ENCODE measurements around the gene PRKG1. TPM values are rescaled to one million over a fixed set of nuclear protein-coding genes. Genes with fewer than 3 reads are reported as not detected.
"Not testable (repeated sequence)": the region's sequence is repeated elsewhere in the genome, so short reads cannot be mapped to it uniquely, and the experiment has no call there.

Gene PRKG1
- polyA plus RNA-seq, 1 donor from 2014 or later = 0.36 TPM

GRCh38 chr10:51658000-51658399 lies 583.7 kb downstream of the PRKG1 start:
- H3K4me3 Mint-ChIP-seq = no peak overlapping the region
- no peaks in the 10 kb centered on the region for H3K4me1 Mint-ChIP-seq
- peaks cover 9% of the 10 kb centered on the region for H3K27me3 Mint-ChIP-seq
- H3K9me3 Mint-ChIP-seq = no peaks in the 10 kb centered on the region
- no peak overlapping the region for H3K27ac Mint-ChIP-seq
- H3K36me3 Mint-ChIP-seq = no peaks in the 10 kb centered on the region

GRCh38 chr10:51659344-51659743 lies 585.1 kb downstream of the PRKG1 start:
- Mint-ChIP-seq H3K4me3 (no peak overlapping the region), H3K27me3 (peaks cover 6% of the 10 kb centered on the region), H3K27ac (no peak overlapping the region), H3K4me1 (no peaks in the 10 kb centered on the region), H3K9me3 (no peaks in the 10 kb centered on the region), H3K36me3 (no peaks in the 10 kb centered on the region)

- Mint-ChIP-seq H3K4me1 (no peaks in the 10 kb centered on the region), H3K36me3 (no peaks in the 10 kb centered on the region), H3K27ac (no peak overlapping the region), H3K27me3 (peaks cover 1% of the 10 kb centered on the region), H3K4me3 (no peak overlapping the region), H3K9me3 (no peaks in the 10 kb centered on the region)
These were observed 588.8 kb downstream of the PRKG1 start for GRCh38 chr10:51663086-51663485.

- Mint-ChIP-seq H3K27ac (no peak overlapping the region), H3K36me3 (no peaks in the 10 kb centered on the region), H3K4me1 (no peaks in the 10 kb centered on the region), H3K4me3 (no peak overlapping the region), H3K9me3 (no peaks in the 10 kb centered on the region), H3K27me3 (no peaks in the 10 kb centered on the region)
These were observed 592.2 kb downstream of the PRKG1 start for GRCh38 chr10:51666456-51666855.

- Mint-ChIP-seq H3K27me3 (no peaks in the 10 kb centered on the region), H3K36me3 (no peaks in the 10 kb centered on the region), H3K27ac (no peak overlapping the region), H3K4me3 (no peak overlapping the region), H3K9me3 (peaks cover 0 to 3% (median 0%) of the 10 kb centered on the region in 3 donors), H3K4me1 (no peaks in the 10 kb centered on the region)
These were observed 593.5 kb downstream of the PRKG1 start for GRCh38 chr10:51667678-51668335.

- peaks cover 0 to 3% (median 0%) of the 10 kb centered on the region in 3 donors for H3K9me3 Mint-ChIP-seq
- no peak overlapping the region for H3K27ac Mint-ChIP-seq
- H3K27me3 Mint-ChIP-seq = no peaks in the 10 kb centered on the region
- no peaks in the 10 kb centered on the region for H3K36me3 Mint-ChIP-seq
- no peaks in the 10 kb centered on the region for H3K4me1 Mint-ChIP-seq
- no peak overlapping the region for H3K4me3 Mint-ChIP-seq
These were observed 594.0 kb downstream of the PRKG1 start for GRCh38 chr10:51668336-51668689.

GRCh38 chr10:51669041-51669440 lies 594.8 kb downstream of the PRKG1 start:
- Mint-ChIP-seq H3K36me3 (no peaks in the 10 kb centered on the region), H3K4me1 (no peaks in the 10 kb centered on the region)

GRCh38 chr10:51672039-51672535 lies 597.8 kb downstream of the PRKG1 start:
- no peak overlapping the region for H3K27ac Mint-ChIP-seq
- no peaks in the 10 kb centered on the region for H3K36me3 Mint-ChIP-seq
- H3K27me3 Mint-ChIP-seq = no peaks in the 10 kb centered on the region
- H3K9me3 Mint-ChIP-seq = peaks cover 0 to 3% (median 0%) of the 10 kb centered on the region in 3 donors
- no peak overlapping the region for H3K4me3 Mint-ChIP-seq
- no peaks in the 10 kb centered on the region for H3K4me1 Mint-ChIP-seq

More at GRCh38 chr10:51669041-51669440, 594.8 kb downstream of the PRKG1 start:
- Mint-ChIP-seq H3K27ac (no peak overlapping the region), H3K4me3 (no peak overlapping the region), H3K9me3 (peaks cover 0 to 3% (median 0%) of the 10 kb centered on the region in 3 donors), H3K27me3 (no peaks in the 10 kb centered on the region)

- peaks cover 5% of the 10 kb centered on the region for H3K27me3 Mint-ChIP-seq
- H3K4me3 Mint-ChIP-seq = no peak overlapping the region
- H3K27ac Mint-ChIP-seq = no peak overlapping the region
These were observed 600.8 kb downstream of the PRKG1 start for GRCh38 chr10:51675088-51675487.

GRCh38 chr10:51679841-51680240 lies 605.6 kb downstream of the PRKG1 start:
- Mint-ChIP-seq H3K27me3 (peaks cover 10% of the 10 kb centered on the region), H3K9me3 (no peaks in the 10 kb centered on the region), H3K4me3 (no peak overlapping the region), H3K4me1 (no peaks in the 10 kb centered on the region), H3K36me3 (no peaks in the 10 kb centered on the region), H3K27ac (no peak overlapping the region)

More at GRCh38 chr10:51675088-51675487, 600.8 kb downstream of the PRKG1 start:
- no peaks in the 10 kb centered on the region for H3K4me1 Mint-ChIP-seq
- peaks cover 0 to 3% (median 0%) of the 10 kb centered on the region in 3 donors for H3K9me3 Mint-ChIP-seq
- H3K36me3 Mint-ChIP-seq = no peaks in the 10 kb centered on the region

GRCh38 chr10:51683031-51683691 lies 608.9 kb downstream of the PRKG1 start:
- Mint-ChIP-seq H3K36me3 (no peaks in the 10 kb centered on the region), H3K27ac (no peak overlapping the region), H3K9me3 (no peaks in the 10 kb centered on the region), H3K4me1 (no peaks in the 10 kb centered on the region), H3K4me3 (no peak overlapping the region), H3K27me3 (peaks cover 10% of the 10 kb centered on the region)

- Mint-ChIP-seq H3K36me3 (peaks cover 2% of the 10 kb centered on the region), H3K4me1 (no peaks in the 10 kb centered on the region), H3K4me3 (no peak overlapping the region), H3K27ac (no peak overlapping the region), H3K27me3 (no peaks in the 10 kb centered on the region), H3K9me3 (peaks cover 0 to 2% (median 0%) of the 10 kb centered on the region in 3 donors)
These were observed 611.5 kb downstream of the PRKG1 start for GRCh38 chr10:51685768-51686167.

- H3K27me3 Mint-ChIP-seq = no peaks in the 10 kb centered on the region
These were observed 613.0 kb downstream of the PRKG1 start for GRCh38 chr10:51687296-51687695.

GRCh38 chr10:51688826-51689225 lies 614.5 kb downstream of the PRKG1 start:
- not testable (repeated sequence) for H3K9me3 Mint-ChIP-seq, H3K4me1 Mint-ChIP-seq, H3K4me3 Mint-ChIP-seq, H3K36me3 Mint-ChIP-seq, H3K27me3 Mint-ChIP-seq, H3K27ac Mint-ChIP-seq

More at GRCh38 chr10:51687296-51687695, 613.0 kb downstream of the PRKG1 start:
- no peak overlapping the region for H3K4me3 Mint-ChIP-seq
- peaks cover 2% of the 10 kb centered on the region for H3K36me3 Mint-ChIP-seq
- H3K4me1 Mint-ChIP-seq = no peaks in the 10 kb centered on the region
- peaks cover 0 to 2% (median 0%) of the 10 kb centered on the region in 3 donors for H3K9me3 Mint-ChIP-seq
- H3K27ac Mint-ChIP-seq = no peak overlapping the region

GRCh38 chr10:51689536-51689935 lies 615.2 kb downstream of the PRKG1 start:
- Mint-ChIP-seq H3K4me3 (no peak overlapping the region), H3K27ac (no peak overlapping the region), H3K36me3 (peaks cover 2% of the 10 kb centered on the region), H3K9me3 (peaks cover 0 to 2% (median 0%) of the 10 kb centered on the region in 3 donors), H3K4me1 (no peaks in the 10 kb centered on the region), H3K27me3 (no peaks in the 10 kb centered on the region)

- Mint-ChIP-seq H3K9me3 (peaks cover 0 to 2% (median 0%) of the 10 kb centered on the region in 3 donors), H3K27ac (no peak overlapping the region), H3K27me3 (no peaks in the 10 kb centered on the region), H3K36me3 (peaks cover 2% of the 10 kb centered on the region), H3K4me1 (peaks cover 7 to 12% (median 9%) of the 10 kb centered on the region in 3 donors), H3K4me3 (no peak overlapping the region)
These were observed 616.8 kb downstream of the PRKG1 start for GRCh38 chr10:51691135-51691534.

Data from IgD-negative memory B cell (primary cell).